ENCODE data around the gene AGPAT3.

DNA sequence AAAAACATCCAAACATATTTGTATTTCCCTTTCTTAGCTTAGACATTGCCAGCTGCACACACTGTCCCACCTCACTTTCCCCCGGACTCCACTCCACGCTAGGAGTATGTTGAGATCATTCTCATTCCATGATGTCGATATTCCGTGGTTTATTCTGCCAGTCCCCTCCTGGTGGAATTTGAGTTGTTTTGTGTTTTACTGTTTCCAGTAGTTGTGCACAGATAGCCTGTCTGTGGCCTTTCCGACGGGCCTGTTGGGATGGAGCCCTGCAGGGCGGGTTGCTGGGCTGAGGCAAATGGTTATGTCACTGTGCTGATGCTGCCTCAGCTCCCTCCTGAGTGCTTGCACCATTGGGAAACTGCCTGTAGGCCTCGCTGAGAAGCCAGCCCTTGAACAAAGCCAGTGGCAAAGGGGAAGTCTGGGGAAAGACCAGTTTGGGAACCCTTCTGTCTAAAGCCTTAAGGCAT is 159.9 kb downstream of the AGPAT3 start:
- TF ChIP-seq, protein P1, sequence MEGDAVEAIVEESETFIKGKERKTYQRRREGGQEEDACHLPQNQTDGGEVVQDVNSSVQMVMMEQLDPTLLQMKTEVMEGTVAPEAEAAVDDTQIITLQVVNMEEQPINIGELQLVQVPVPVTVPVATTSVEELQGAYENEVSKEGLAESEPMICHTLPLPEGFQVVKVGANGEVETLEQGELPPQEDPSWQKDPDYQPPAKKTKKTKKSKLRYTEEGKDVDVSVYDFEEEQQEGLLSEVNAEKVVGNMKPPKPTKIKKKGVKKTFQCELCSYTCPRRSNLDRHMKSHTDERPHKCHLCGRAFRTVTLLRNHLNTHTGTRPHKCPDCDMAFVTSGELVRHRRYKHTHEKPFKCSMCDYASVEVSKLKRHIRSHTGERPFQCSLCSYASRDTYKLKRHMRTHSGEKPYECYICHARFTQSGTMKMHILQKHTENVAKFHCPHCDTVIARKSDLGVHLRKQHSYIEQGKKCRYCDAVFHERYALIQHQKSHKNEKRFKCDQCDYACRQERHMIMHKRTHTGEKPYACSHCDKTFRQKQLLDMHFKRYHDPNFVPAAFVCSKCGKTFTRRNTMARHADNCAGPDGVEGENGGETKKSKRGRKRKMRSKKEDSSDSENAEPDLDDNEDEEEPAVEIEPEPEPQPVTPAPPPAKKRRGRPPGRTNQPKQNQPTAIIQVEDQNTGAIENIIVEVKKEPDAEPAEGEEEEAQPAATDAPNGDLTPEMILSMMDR (IDR thresholded peaks at IDR 0.05), result no peak
- TF ChIP-seq POLR2A (IDR thresholded peaks at IDR 0.05), result no peak
- no peak for TF ChIP-seq POLR2AphosphoS5 (IDR thresholded peaks at IDR 0.05)

Data from prostate gland (tissue), 2 donors.